ENCODE measurements around the gene SLC40A1. TPM values are rescaled to one million over a fixed set of nuclear protein-coding genes. Genes with fewer than 3 reads are reported as not detected.

The SLC40A1 gene
- total and polyA plus RNA-seq, 2 of the 13 experiments (the other 11 are each of a cell fraction or from before 2014, with no cell fraction given), result 10.6 to 24.9 TPM

DNA sequence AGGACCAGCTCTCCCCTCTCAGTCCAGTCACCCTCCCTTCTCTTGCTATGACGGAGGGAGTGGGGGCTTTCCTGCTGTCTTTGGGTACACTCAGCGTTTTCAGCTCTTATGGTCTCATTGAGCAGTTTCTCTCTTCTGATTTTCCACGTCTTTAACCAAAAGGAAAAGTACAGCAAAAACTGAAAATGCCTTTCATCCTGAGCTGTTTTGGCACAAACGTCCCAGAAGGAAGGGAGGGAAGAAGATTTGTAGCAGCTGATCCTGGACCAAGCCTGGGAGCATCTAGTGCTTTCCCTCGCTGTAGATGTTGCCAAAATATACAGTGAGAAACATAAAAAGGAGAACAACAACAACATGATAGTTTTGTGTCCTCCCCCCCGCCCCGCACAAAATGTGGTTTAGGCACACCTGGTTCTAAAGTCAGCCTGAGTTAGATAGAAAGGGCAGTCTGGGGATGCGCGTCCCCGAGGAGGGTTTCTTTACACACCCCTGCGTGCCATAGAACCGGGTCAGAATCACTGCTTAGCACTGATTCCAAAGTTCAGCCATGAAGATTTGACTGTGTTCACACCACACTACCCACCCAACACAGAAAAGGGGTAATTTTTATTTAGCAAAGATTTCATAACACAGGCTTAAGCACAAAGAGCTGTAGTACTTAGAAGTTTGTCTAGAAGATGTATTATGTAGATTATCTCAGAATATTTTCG, 53.4 kb downstream of the SLC40A1 start:
- Histone ChIP-seq H3K4me1 (ENCODE audit: insufficient read depth, low read length) (peaks cover 43% of the 10 kb centered on the region), H4K20me1 (ENCODE audit: insufficient read depth, low read length) (no peaks in the 10 kb centered on the region), H3K4me3 (replicated peaks in 1 of 3; ENCODE audit: insufficient read depth in 1 of 3, low read depth in 2 of 3, low read length in 3 of 3) (no peak overlapping the region), H3K9me3 (ENCODE audit: low read length) (no peaks in the 10 kb centered on the region), H3K36me3 (replicated peaks in 1 of 2; ENCODE audit: control insufficient read depth in 1 of 2, insufficient read depth in 2 of 2, low read length in 2 of 2) (no peaks in the 10 kb centered on the region), H3K4me2 (ENCODE audit: low read depth, low read length) (peak overlapping the region; percentile 19; the same call in 1 of the 2 replicates), H3K27ac (ENCODE audit: extremely low read length, insufficient read depth, low read length) (no peak overlapping the region), H3K9ac (ENCODE audit: insufficient read depth, low read depth, low read length) (no peak overlapping the region), H2AFZ (ENCODE audit: low read length) (peak overlapping the region; percentile 28), H3K79me2 (ENCODE audit: insufficient read depth, low read length) (no peaks in the 10 kb centered on the region), H3K27me3 (ENCODE audit: control insufficient read depth in 1 of 2, insufficient read depth in 2 of 2, low read length in 2 of 2) (no peaks in the 10 kb centered on the region)
- intact Hi-C loops (cut with micrococcal nuclease; ENCODE audit: unreplicated experiment) (no loop called here), in situ Hi-C loops (cut with HindIII; ENCODE audit: extremely low pct_ligation_motif_present, low pct_unique_long_range_greater_than_20kb) (no loop called here)
- BruUV-seq (replicated peaks), result no TSS peak
- TF ChIP-seq, protein P1, sequence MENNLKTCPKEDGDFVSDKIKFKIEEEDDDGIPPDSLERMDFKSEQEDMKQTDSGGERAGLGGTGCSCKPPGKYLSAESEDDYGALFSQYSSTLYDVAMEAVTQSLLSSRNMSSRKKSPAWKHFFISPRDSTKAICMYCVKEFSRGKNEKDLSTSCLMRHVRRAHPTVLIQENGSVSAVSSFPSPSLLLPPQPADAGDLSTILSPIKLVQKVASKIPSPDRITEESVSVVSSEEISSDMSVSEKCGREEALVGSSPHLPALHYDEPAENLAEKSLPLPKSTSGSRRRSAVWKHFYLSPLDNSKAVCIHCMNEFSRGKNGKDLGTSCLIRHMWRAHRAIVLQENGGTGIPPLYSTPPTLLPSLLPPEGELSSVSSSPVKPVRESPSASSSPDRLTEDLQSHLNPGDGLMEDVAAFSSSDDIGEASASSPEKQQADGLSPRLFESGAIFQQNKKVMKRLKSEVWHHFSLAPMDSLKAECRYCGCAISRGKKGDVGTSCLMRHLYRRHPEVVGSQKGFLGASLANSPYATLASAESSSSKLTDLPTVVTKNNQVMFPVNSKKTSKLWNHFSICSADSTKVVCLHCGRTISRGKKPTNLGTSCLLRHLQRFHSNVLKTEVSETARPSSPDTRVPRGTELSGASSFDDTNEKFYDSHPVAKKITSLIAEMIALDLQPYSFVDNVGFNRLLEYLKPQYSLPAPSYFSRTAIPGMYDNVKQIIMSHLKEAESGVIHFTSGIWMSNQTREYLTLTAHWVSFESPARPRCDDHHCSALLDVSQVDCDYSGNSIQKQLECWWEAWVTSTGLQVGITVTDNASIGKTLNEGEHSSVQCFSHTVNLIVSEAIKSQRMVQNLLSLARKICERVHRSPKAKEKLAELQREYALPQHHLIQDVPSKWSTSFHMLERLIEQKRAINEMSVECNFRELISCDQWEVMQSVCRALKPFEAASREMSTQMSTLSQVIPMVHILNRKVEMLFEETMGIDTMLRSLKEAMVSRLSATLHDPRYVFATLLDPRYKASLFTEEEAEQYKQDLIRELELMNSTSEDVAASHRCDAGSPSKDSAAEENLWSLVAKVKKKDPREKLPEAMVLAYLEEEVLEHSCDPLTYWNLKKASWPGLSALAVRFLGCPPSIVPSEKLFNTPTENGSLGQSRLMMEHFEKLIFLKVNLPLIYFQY (CRISPR knock-in tag; IDR thresholded peaks at IDR 0.05; ENCODE audit: borderline replicate concordance), result peak; percentile 55; the same call in 1 of the 2 replicates
- TF ChIP-seq HNF4A (CRISPR knock-in tag; IDR thresholded peaks at IDR 0.05), result peak; percentile 52; the same call in 1 of the 2 replicates
- peak; percentile 25; the same call in 1 of the 2 replicates for TF ChIP-seq SALL1 (CRISPR knock-in tag; IDR thresholded peaks at IDR 0.05)
- TF ChIP-seq, protein P2, sequence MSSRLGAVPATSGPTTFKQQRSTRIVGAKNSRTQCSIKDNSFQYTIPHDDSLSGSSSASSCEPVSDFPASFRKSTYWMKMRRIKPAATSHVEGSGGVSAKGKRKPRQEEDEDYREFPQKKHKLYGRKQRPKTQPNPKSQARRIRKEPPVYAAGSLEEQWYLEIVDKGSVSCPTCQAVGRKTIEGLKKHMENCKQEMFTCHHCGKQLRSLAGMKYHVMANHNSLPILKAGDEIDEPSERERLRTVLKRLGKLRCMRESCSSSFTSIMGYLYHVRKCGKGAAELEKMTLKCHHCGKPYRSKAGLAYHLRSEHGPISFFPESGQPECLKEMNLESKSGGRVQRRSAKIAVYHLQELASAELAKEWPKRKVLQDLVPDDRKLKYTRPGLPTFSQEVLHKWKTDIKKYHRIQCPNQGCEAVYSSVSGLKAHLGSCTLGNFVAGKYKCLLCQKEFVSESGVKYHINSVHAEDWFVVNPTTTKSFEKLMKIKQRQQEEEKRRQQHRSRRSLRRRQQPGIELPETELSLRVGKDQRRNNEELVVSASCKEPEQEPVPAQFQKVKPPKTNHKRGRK (CRISPR knock-in tag; IDR thresholded peaks at IDR 0.05), result no peak
- TF ChIP-seq CC2D1A (CRISPR knock-in tag; IDR thresholded peaks at IDR 0.05), result 0 out of 2 replicates have a peak, but pooled peaks have one; percentile 57
- peak; percentile 89 for TF ChIP-seq GFI1 (CRISPR knock-in tag; IDR thresholded peaks at IDR 0.05; ENCODE audit: borderline replicate concordance)
- TF ChIP-seq RFXANK (CRISPR knock-in tag; IDR thresholded peaks at IDR 0.05), result no peak
- FAIRE-seq (no peak), ATAC-seq (no peak), DNase-seq (ENCODE audit: low spot score) (no peak)
- 65% methylated on average over 13 of the region's 13 CpGs for WGBS (ENCODE audit: low lambda C conversion rate)
- POLR2A ChIA-PET, result interaction anchor here (1.0 kb wide), 1 partner anchor 53 kb away, joined by 4 read pairs; the partner anchor contains the start of gene SLC40A1
- CTCF ChIA-PET (ENCODE audit: low intra/inter-chr PET ratio, low total read pairs), result no interaction called here
